HUES64 (cell line): ENCODE results near the gene TAS2R14.

Experiments used
- H3K27ac ChIP-seq: 2 replicates; pipeline ENCODE4 v1.7.0; 2013; ENCODE audit warnings: low read depth, low read length, inconsistent platforms
- H3K27me3 ChIP-seq: 2 replicates; pipeline ENCODE4 v1.6.1; 2013; ENCODE audit warnings: mild to moderate bottlenecking, low read length; ENCODE audit not compliant: insufficient read depth
- H3K36me3 ChIP-seq: 2 replicates; pipeline ENCODE4 v1.6.1; 2013; ENCODE audit warnings: mild to moderate bottlenecking, low read length; ENCODE audit not compliant: insufficient read depth
- H3K4me1 ChIP-seq: 2 replicates; pipeline ENCODE4 v1.6.1; 2013; ENCODE audit warnings: mild to moderate bottlenecking, low read length, moderate library complexity; ENCODE audit not compliant: insufficient read depth
- H3K4me3 ChIP-seq: 2 replicates; pipeline ENCODE4 v1.5.1; 2013; ENCODE audit warnings: mild to moderate bottlenecking, low read length, moderate library complexity
- H3K9ac ChIP-seq: 2 replicates; pipeline ENCODE4 v1.6.1; 2013; ENCODE audit warnings: mild to moderate bottlenecking, low read depth, low read length
- H3K9me3 ChIP-seq: 2 replicates; pipeline ENCODE4 v1.6.1; 2013; ENCODE audit warnings: low read depth, low read length; ENCODE audit not compliant: insufficient read depth
- WGBS: fragments of 150-250, 120-280 bp; methylation state at CpG from one replicate; pipeline ENCODE4 v1.1.7; 2013; ENCODE audit warnings: missing lambda C conversion rate; 5-methylcytosine and 5-hydroxymethylcytosine counted together

The TAS2R14 gene

DNA sequence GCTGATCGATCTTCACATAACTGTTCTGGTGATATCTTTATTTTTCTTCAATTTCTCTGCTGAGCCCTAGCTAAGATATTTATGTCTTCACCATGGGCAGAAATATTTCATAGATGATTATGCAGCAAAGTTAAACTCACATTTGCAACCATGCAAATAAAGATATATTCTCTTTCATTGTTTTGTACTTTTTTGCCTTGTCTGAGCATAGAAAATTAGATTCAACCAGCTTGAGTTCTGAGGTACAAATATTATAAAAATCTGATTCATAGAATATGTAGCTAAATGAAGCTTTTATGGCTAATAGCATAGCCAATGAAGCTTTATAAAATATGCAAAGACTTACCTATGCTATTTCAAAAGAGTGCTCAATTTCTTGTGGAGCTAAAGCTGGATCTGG, 29.6 kb downstream of the TAS2R14 start, which contains the start of gene TAS2R13:
Gene TAS2R13 (minus strand): TSS at position 101 of the 400 bp plus-strand sequence. CDS start 264 bp downstream, outside the sequence.
- Histone ChIP-seq H3K36me3 (no peaks in the 10 kb centered on the region), H3K27me3 (no peaks in the 10 kb centered on the region), H3K4me1 (peaks cover 9% of the 10 kb centered on the region; the same call in 1 of the 2 replicates), H3K4me3 (no peak within 1 kb of the TSS), H3K9me3 (peaks cover 11% of the 10 kb centered on the region; the same call in 1 of the 2 replicates), H3K9ac (no peak within 1 kb of the TSS), H3K27ac (no peak within 1 kb of the TSS)
- WGBS: 92% methylated on average over 1 of the region's 1 CpG

DNA sequence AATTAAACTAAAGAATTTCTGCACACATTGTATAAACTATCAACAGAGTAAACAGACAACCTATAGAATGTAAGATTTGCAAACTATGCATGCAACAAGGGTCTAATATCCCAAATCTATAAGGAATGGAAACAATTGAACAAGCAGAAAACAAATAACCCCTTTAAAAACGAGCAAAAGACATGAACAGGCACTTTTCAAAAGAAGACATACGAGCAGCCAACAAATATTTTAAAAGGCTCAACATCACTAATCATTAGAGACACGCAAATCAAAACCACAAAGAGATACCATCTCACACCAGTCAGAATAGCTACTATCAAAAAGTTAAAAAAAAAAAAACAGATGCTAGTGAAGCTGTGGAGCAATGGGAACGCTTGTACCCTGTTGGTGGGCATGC, 34.4 kb downstream of the TAS2R14 start:
- Histone ChIP-seq H3K9ac (no peak overlapping the region), H3K27me3 (no peaks in the 10 kb centered on the region), H3K27ac (no peak overlapping the region), H3K4me1 (no peaks in the 10 kb centered on the region), H3K9me3 (peaks cover 11% of the 10 kb centered on the region; the same call in 1 of the 2 replicates), H3K4me3 (no peak overlapping the region), H3K36me3 (no peaks in the 10 kb centered on the region)
- 95% methylated on average over 4 of the region's 4 CpGs for WGBS

DNA sequence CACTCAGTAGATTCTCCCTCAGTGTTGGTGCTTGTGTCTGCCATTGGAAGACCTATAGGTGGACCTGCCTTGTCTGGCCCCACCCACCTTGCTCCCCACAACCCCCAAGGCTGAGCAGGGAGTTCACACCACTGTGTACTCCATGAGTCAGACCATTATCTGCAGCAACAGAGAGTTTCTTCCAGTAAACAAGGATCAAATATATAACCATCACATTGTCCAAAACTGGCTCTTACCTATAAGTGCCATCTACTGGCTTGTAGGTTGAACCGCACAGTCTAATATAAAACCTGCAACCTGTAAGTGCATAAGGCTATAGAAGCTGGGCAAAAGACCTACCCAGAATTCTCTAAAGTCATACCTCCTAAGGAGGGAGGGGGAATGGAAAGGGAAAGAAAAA, 37.6 kb downstream of the TAS2R14 start:
- Histone ChIP-seq H3K9ac (no peak overlapping the region), H3K9me3 (peaks cover 11% of the 10 kb centered on the region; the same call in 1 of the 2 replicates), H3K36me3 (no peaks in the 10 kb centered on the region), H3K4me3 (no peak overlapping the region), H3K27ac (no peak overlapping the region), H3K27me3 (no peaks in the 10 kb centered on the region), H3K4me1 (no peaks in the 10 kb centered on the region)
- WGBS: 92% methylated on average over 1 of the region's 1 CpG

DNA sequence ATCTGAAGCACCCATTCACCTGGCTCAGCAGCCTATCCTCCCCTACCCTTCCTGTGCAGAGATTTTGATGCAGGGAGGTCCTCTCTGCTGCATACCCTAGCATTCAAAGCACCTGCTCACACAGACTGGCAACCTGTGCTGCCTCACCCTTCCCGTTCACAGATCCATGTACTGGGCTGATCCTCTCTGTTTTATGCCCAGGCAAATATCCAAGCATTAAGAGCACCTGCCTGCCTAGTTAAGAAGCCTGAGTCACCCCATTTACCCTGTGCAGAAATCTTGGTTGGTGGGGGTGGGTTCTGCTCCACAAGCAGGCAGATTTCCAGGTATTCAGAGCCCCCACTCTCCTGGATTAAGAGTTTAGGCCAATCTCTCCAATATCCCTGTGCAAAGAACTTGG, 38.1 kb downstream of the TAS2R14 start:
- Histone ChIP-seq H3K9me3 (peaks cover 11% of the 10 kb centered on the region; the same call in 1 of the 2 replicates), H3K9ac (no peak overlapping the region), H3K4me3 (no peak overlapping the region), H3K27me3 (no peaks in the 10 kb centered on the region), H3K36me3 (no peaks in the 10 kb centered on the region), H3K27ac (no peak overlapping the region), H3K4me1 (no peaks in the 10 kb centered on the region)
- 96% methylated on average over 1 of the region's 1 CpG for WGBS

DNA sequence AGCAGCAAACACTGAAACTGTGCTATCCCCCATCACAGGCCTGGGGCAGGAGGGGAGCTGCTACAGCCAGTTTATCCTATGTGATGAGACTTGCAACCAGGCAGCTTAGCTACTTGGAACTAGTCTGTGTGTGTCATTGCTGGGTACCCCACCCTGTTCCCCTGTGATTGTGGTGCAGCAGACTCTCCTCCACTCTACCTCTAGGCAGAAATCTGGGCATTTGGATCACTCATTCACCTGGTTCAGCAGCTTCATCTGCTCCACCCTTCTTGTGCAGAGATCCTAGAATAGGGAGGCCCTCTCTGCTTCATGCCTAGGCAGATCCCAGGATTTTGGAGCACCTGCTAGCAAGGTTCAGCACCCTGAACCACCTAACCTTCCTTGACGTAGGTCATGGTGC, 38.5 kb downstream of the TAS2R14 start:
- H3K4me1 ChIP-seq: no peaks in the 10 kb centered on the region
- H3K9ac ChIP-seq: no peak overlapping the region
- peaks cover 10% of the 10 kb centered on the region; the same call in 1 of the 2 replicates for H3K9me3 ChIP-seq
- no peak overlapping the region for H3K27ac ChIP-seq
- 91% methylated on average over 1 of the region's 1 CpG for WGBS
- no peaks in the 10 kb centered on the region for H3K27me3 ChIP-seq
- H3K4me3 ChIP-seq: no peak overlapping the region
- H3K36me3 ChIP-seq: no peaks in the 10 kb centered on the region

DNA sequence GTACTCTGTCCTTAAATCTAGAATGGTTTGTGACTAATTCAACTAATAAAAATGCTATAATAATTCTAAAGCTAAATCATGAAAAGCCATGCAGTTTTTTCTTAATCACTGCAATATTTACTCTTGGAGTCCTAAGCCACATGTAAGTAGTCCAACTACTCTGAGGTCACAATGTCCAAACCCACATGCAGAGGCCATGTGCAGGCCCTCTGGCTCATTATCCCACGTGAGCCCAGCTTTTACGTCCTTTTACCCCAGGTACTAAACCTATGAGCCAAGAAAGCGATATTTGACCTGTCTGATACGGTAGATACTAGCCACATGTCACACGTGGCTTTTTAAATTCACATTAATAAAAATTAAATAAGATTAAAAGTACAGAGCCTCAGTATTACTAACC, 42.2 kb downstream of the TAS2R14 start:
- H3K9me3 ChIP-seq: no peaks in the 10 kb centered on the region
- no peak overlapping the region for H3K27ac ChIP-seq
- H3K4me1 ChIP-seq: no peaks in the 10 kb centered on the region
- no peaks in the 10 kb centered on the region for H3K27me3 ChIP-seq
- no peak overlapping the region for H3K9ac ChIP-seq
- no peaks in the 10 kb centered on the region for H3K36me3 ChIP-seq
- no peak overlapping the region for H3K4me3 ChIP-seq
- WGBS: over 99% methylated on average over 4 of the region's 5 CpGs

DNA sequence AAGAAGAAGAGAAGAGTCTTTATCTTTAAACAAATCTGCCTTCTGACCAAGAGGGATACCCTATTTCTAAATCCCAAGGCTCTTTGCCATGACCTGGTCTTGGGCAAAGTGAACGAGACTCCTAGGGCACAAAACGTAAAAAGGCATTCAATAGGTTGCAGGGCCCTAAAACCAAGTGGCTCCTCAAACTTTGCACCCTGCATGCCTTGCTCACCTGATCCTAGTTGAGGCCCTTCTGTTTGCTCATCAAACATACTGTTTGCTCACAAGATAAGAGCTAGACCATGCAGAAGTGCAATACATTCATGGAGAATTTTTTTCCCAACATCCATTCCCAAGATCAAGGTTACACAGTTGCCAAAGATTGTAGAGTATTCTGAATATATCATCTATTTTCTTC, 47.1 kb downstream of the TAS2R14 start:
- H3K4me3 ChIP-seq: no peak overlapping the region
- H3K27ac ChIP-seq: no peak overlapping the region
- H3K9me3 ChIP-seq: no peaks in the 10 kb centered on the region
- no peak overlapping the region for H3K9ac ChIP-seq
- no peaks in the 10 kb centered on the region for H3K27me3 ChIP-seq
- H3K36me3 ChIP-seq: no peaks in the 10 kb centered on the region
- 93% methylated on average over 2 of the region's 2 CpGs for WGBS
- peaks cover 5% of the 10 kb centered on the region; the same call in 1 of the 2 replicates for H3K4me1 ChIP-seq

DNA sequence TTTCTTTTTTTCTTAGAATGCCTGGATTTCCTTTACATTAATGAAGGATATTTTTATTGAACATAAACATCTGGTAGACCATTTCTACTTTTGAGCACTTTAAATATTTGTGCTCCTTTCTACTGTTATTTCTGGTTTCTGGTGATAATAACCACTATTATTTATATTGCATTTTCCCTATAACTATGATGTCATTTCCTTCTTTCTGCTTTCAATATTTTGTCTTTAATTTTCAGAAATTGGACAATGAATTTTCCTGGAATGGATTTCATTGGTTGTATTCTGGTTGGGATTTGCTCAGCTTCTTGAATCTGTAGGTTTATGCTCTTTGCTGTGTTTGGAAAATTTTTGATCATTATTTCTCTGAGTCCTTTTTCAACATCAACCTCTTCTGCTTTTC, 49.8 kb downstream of the TAS2R14 start:
- Histone ChIP-seq H3K27me3 (no peaks in the 10 kb centered on the region), H3K4me3 (no peak overlapping the region), H3K4me1 (peaks cover 5% of the 10 kb centered on the region; the same call in 1 of the 2 replicates), H3K9me3 (no peaks in the 10 kb centered on the region), H3K27ac (no peak overlapping the region), H3K9ac (no peak overlapping the region), H3K36me3 (no peaks in the 10 kb centered on the region)
